ENCODE data around the gene SCN4B. TPM values are rescaled to one million over a fixed set of nuclear protein-coding genes. Genes with fewer than 3 reads are reported as not detected.
A peak's percentile ranks its signal among the peaks of the same experiment; 100 is the strongest.

SCN4B gene
- total RNA-seq, 2 donors from 2014 or later = 0.15 to 0.20 TPM

DNA sequence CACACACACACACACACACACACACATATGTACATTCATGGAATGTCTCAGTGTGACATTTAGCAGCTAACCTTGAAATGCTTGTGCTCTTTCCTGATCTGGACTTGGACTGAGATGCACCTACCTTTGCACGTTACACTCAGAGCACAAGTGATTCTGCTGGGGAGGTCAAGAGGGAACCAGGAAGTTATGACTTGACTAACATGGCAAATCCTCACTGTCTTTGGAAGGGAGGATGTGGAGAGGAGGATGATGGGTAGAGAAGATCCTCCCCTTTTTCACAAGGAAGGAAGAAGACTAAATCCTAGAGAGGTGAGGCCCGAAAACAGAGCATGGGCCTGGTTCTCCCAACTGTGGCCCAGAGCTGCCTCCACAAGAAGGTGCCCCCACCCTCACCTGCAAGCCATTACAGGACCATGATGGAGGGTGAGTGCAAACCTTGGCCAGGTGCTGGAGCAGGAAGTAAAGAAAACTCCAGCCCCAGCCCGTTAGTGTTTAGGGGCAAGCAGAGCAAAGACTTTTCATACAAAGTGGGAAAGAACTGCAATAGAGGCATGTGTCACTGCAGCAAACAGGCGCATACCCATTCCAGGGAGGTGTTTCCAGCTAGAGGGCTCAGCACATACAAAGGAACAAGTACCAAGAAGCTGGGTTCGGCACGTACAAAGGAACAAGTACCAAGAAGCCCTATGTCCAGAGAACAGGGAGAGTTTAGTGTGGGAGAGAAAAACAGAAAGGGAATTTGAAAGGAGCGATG lies 26.4 kb downstream of the SCN4B start:
- Histone ChIP-seq H3K27ac (ENCODE audit: low read depth, low read length) (no peak overlapping the region), H3K27me3 (ENCODE audit: control insufficient read depth, insufficient read depth, low read length, poor library complexity, severe bottlenecking) (no peaks in the 10 kb centered on the region), H3K9ac (ENCODE audit: extremely low read depth, low read length, poor library complexity, severe bottlenecking) (no peak overlapping the region), H3K36me3 (ENCODE audit: control insufficient read depth, insufficient read depth, low read length) (no peaks in the 10 kb centered on the region), H3K4me3 (ENCODE audit: low read length) (no peak overlapping the region), H3K9me3 (ENCODE audit: control insufficient read depth, low read length) (no peaks in the 10 kb centered on the region), H3K4me1 (ENCODE audit: control insufficient read depth, insufficient read depth, low read length) (no peaks in the 10 kb centered on the region)
- TF ChIP-seq, protein P1, sequence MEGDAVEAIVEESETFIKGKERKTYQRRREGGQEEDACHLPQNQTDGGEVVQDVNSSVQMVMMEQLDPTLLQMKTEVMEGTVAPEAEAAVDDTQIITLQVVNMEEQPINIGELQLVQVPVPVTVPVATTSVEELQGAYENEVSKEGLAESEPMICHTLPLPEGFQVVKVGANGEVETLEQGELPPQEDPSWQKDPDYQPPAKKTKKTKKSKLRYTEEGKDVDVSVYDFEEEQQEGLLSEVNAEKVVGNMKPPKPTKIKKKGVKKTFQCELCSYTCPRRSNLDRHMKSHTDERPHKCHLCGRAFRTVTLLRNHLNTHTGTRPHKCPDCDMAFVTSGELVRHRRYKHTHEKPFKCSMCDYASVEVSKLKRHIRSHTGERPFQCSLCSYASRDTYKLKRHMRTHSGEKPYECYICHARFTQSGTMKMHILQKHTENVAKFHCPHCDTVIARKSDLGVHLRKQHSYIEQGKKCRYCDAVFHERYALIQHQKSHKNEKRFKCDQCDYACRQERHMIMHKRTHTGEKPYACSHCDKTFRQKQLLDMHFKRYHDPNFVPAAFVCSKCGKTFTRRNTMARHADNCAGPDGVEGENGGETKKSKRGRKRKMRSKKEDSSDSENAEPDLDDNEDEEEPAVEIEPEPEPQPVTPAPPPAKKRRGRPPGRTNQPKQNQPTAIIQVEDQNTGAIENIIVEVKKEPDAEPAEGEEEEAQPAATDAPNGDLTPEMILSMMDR (conservative IDR thresholded peaks at IDR 0.05) = no peak
- H3K27ac Mint-ChIP-seq = peak overlapping the region; percentile 27
- no peak overlapping the region for H3K4me3 Mint-ChIP-seq
- H3K9me3 Mint-ChIP-seq = no peaks in the 10 kb centered on the region
- H3K27me3 Mint-ChIP-seq (ENCODE audit: insufficient read depth) = no peaks in the 10 kb centered on the region
- DNase-seq = no peak
- no peaks in the 10 kb centered on the region for H3K36me3 Mint-ChIP-seq (ENCODE audit: low read depth)
- peaks cover 5% of the 10 kb centered on the region for H3K4me1 Mint-ChIP-seq
- 87 to 92% methylated on average over 5 to 7 of the region's 7 CpGs for WGBS, 2 experiments (ENCODE audit: insufficient coverage in 1 of 2, insufficient read length in 1 of 2)

DNA sequence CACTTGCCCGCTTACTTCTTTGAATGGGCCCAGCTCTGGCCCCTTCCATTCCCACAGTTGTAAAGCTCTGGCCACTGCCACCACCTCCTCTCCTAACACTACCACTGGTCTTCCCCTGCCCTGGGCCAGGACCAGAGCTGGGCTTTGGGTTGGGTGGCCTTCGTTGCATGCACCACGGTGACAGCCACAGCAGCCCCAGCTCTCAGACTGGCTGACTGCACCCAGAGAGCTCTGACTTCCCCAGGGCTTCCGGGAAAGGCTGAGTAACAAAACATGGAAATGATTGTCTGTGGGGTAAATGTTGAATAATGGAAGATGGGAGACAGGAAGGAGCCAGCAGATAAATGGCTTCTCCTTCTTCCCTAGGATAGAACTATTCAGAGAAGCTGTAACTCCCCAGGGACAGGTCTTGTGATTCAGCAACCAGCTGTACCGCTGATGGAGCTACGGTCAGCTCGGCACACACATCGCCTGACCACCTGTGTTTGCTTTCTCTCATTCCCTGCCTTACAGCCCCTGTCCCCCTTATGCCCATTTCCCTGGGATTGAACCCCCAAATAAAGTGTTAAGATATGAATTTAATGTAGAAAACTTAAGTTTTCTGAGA lies 27.6 kb downstream of the SCN4B start:
- Histone ChIP-seq H3K27ac (ENCODE audit: low read depth, low read length) (no peak overlapping the region), H3K9me3 (ENCODE audit: control insufficient read depth, low read length) (peaks cover 7% of the 10 kb centered on the region), H3K9ac (ENCODE audit: extremely low read depth, low read length, poor library complexity, severe bottlenecking) (no peak overlapping the region), H3K4me3 (ENCODE audit: low read length) (no peak overlapping the region), H3K4me1 (ENCODE audit: control insufficient read depth, insufficient read depth, low read length) (no peaks in the 10 kb centered on the region), H3K27me3 (ENCODE audit: control insufficient read depth, insufficient read depth, low read length, poor library complexity, severe bottlenecking) (no peaks in the 10 kb centered on the region), H3K36me3 (ENCODE audit: control insufficient read depth, insufficient read depth, low read length) (no peaks in the 10 kb centered on the region)
- Mint-ChIP-seq H3K27ac (no peak overlapping the region), H3K4me3 (no peak overlapping the region), H3K9me3 (peaks cover 7% of the 10 kb centered on the region), H3K4me1 (peaks cover 5% of the 10 kb centered on the region), H3K27me3 (ENCODE audit: insufficient read depth) (no peaks in the 10 kb centered on the region), H3K36me3 (ENCODE audit: low read depth) (no peaks in the 10 kb centered on the region)
- TF ChIP-seq, protein P1 (conservative IDR thresholded peaks at IDR 0.05) = no peak
- WGBS, 2 experiments (ENCODE audit: insufficient coverage in 1 of 2, insufficient read length in 1 of 2) = 93 to 98% methylated on average over 8 of the region's 8 CpGs
- DNase-seq = no peak

DNA sequence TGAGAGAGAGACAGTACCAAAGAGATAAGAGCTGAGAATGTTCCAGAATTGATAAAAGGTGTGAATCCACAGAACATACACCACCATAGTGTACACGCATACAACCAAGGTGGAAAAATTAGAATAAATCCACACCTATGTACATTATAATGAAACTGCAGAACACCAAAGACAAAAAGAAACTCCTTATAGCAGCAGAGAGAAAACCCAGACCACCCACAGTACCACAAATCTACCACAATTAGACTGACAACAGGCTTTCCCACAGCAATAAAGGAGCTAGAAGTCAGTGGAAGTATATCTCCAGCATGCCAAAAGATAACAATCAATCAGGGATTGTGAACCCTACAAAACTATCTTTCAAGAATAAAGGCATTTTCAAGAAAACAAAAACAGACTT lies 31.8 kb downstream of the SCN4B start:
- H3K36me3 ChIP-seq (ENCODE audit: control insufficient read depth, insufficient read depth, low read length) = no peaks in the 10 kb centered on the region
- TF ChIP-seq, protein P1 (conservative IDR thresholded peaks at IDR 0.05) = no peak
- Mint-ChIP-seq H3K4me1 (peaks cover 2% of the 10 kb centered on the region), H3K9me3 (peaks cover 11% of the 10 kb centered on the region), H3K27me3 (ENCODE audit: insufficient read depth) (peaks cover 3% of the 10 kb centered on the region), H3K36me3 (ENCODE audit: low read depth) (no peaks in the 10 kb centered on the region), H3K27ac (no peak overlapping the region), H3K4me3 (no peak overlapping the region)
- peaks cover 17% of the 10 kb centered on the region for H3K9me3 ChIP-seq (ENCODE audit: control insufficient read depth, low read length)
- no peak overlapping the region for H3K27ac ChIP-seq (ENCODE audit: low read depth, low read length)
- no peaks in the 10 kb centered on the region for H3K27me3 ChIP-seq (ENCODE audit: control insufficient read depth, insufficient read depth, low read length, poor library complexity, severe bottlenecking)
- H3K4me1 ChIP-seq (ENCODE audit: control insufficient read depth, insufficient read depth, low read length) = peaks cover 6% of the 10 kb centered on the region
- no peak overlapping the region for H3K9ac ChIP-seq (ENCODE audit: extremely low read depth, low read length, poor library complexity, severe bottlenecking)
- no peak for DNase-seq
- no peak overlapping the region for H3K4me3 ChIP-seq (ENCODE audit: low read length)
- WGBS, 2 experiments (ENCODE audit: insufficient coverage in 1 of 2, insufficient read length in 1 of 2) = 100% methylated on average over 1 of the region's 1 CpG; no CpG with 5 or more reads in 1 of the 2 experiments
